T-helper 22 cell (primary cell): ENCODE data around the gene ZRANB1.
A peak's percentile ranks its signal among the peaks of the same experiment; 100 is the strongest.
"Not testable (repeated sequence)": the region's sequence is repeated elsewhere in the genome, so short reads cannot be mapped to it uniquely, and the experiment has no call there.

Experiments used
- DNase-seq: peaks from one replicate; pipeline ENCODE4 v3.0.0-alpha.2; 2020; ENCODE audit warnings: low read depth

The ZRANB1 gene

GRCh38 chr10:124941823-124942222 lies at the start of gene ZRANB1:
Gene ZRANB1, plus strand, starts transcription at chr10:124942123. Its CDS starts 371 bp downstream, at chr10:124942494.
- DNase-seq, result no peak

GRCh38 chr10:124892905-124893304 lies 49.0 kb upstream of the ZRANB1 start:
- no peak for DNase-seq

- no peak for DNase-seq
Measured at GRCh38 chr10:124894569-124895215, 47.2 kb upstream of the ZRANB1 start.

GRCh38 chr10:124896751-124897150 lies 45.2 kb upstream of the ZRANB1 start:
- no peak for DNase-seq

- no peak for DNase-seq
Measured at GRCh38 chr10:124898471-124898870, 43.5 kb upstream of the ZRANB1 start.

- DNase-seq, result no peak
Measured at GRCh38 chr10:124899151-124899550, 42.8 kb upstream of the ZRANB1 start.

GRCh38 chr10:124902462-124902861 lies 39.5 kb upstream of the ZRANB1 start:
- DNase-seq, result no peak

GRCh38 chr10:124903111-124903510 lies 38.8 kb upstream of the ZRANB1 start:
- DNase-seq, result no peak

- DNase-seq, result no peak
Measured at GRCh38 chr10:124904796-124905195, 37.1 kb upstream of the ZRANB1 start.

- no peak for DNase-seq
Measured at GRCh38 chr10:124906551-124907001, 35.3 kb upstream of the ZRANB1 start.

- no peak for DNase-seq
Measured at GRCh38 chr10:124909563-124909962, 32.4 kb upstream of the ZRANB1 start.

GRCh38 chr10:124911124-124912067 lies 30.5 kb upstream of the ZRANB1 start:
- DNase-seq, result no peak

- no peak for DNase-seq
Measured at GRCh38 chr10:124912101-124912886, 29.6 kb upstream of the ZRANB1 start.

GRCh38 chr10:124913167-124913566 lies 28.8 kb upstream of the ZRANB1 start:
- no peak for DNase-seq

GRCh38 chr10:124914398-124914797 lies 27.5 kb upstream of the ZRANB1 start:
- not testable (repeated sequence) for DNase-seq

GRCh38 chr10:124916098-124916584 lies 25.8 kb upstream of the ZRANB1 start:
- DNase-seq, result no peak

GRCh38 chr10:124916585-124917427 lies 25.1 kb upstream of the ZRANB1 start:
- peak; percentile 94 for DNase-seq

GRCh38 chr10:124917428-124918190 lies 24.3 kb upstream of the ZRANB1 start:
- DNase-seq, result no peak

- no peak for DNase-seq
Measured at GRCh38 chr10:124918191-124918830, 23.6 kb upstream of the ZRANB1 start.

GRCh38 chr10:124918906-124919305 lies 23.0 kb upstream of the ZRANB1 start:
- DNase-seq, result no peak
